Astrocyte of the spinal cord (primary cell): Measurements from ENCODE around the gene E2F1.

Experiments
- DNase-seq: peaks from one replicate; pipeline ENCODE4 v3.0.0; 2011; ENCODE audit warnings: low read depth, low spot score
- H3K4me3 ChIP-seq: 2 replicates; pipeline ENCODE4 v1.5.1; 2011; ENCODE audit warnings: low read depth, mild to moderate bottlenecking, low read length, moderate library complexity
- in situ Hi-C: cut with HindIII; loops from 2 replicates; pipeline ENCODE4 v1.10.0; 2017; ENCODE audit warnings: low sequenced_read_pairs
- TF ChIP-seq, protein P1 (sequence below): IDR thresholded peaks from 2 replicates; pipeline ENCODE4 v1.5.1; 2012; ENCODE audit warnings: low read depth, mild to moderate bottlenecking, low read length, inconsistent platforms

The E2F1 gene

GRCh38 chr20:33653900-33654596 lies 32.1 kb downstream of the E2F1 start:
- in situ Hi-C loops, result no loop called here
- TF ChIP-seq, protein P1, sequence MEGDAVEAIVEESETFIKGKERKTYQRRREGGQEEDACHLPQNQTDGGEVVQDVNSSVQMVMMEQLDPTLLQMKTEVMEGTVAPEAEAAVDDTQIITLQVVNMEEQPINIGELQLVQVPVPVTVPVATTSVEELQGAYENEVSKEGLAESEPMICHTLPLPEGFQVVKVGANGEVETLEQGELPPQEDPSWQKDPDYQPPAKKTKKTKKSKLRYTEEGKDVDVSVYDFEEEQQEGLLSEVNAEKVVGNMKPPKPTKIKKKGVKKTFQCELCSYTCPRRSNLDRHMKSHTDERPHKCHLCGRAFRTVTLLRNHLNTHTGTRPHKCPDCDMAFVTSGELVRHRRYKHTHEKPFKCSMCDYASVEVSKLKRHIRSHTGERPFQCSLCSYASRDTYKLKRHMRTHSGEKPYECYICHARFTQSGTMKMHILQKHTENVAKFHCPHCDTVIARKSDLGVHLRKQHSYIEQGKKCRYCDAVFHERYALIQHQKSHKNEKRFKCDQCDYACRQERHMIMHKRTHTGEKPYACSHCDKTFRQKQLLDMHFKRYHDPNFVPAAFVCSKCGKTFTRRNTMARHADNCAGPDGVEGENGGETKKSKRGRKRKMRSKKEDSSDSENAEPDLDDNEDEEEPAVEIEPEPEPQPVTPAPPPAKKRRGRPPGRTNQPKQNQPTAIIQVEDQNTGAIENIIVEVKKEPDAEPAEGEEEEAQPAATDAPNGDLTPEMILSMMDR, result no peak
- H3K4me3 ChIP-seq, result no peak overlapping the region
- no peak for DNase-seq

GRCh38 chr20:33653218-33653899 lies 32.8 kb downstream of the E2F1 start:
- in situ Hi-C loops, result no loop called here
- H3K4me3 ChIP-seq, result no peak overlapping the region
- peak; percentile 61 for DNase-seq
- TF ChIP-seq, protein P1, result peak; percentile 94

DNA sequence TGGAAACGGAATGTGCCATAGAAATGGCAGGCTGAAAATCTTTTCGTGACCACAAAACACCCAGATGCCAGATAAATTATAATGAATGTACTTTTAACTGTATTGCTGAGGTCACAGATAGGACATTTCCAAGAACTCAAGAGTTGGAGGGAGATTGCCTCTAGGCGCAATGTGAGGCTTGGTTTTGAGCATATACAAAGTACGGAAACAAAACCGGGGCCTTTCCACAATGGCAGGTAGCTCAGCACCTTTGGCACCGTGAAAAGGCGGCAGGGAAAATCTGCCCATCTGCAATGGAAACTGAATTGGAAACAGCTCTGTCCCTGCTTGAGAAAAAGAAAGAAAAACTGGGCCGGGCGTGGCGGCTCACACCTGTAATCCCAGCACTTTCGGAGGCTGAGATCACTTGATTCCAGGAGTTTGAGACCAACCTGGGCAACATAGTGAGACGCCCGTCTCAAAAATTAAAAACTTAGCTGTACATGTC lies 34.6 kb downstream of the E2F1 start:
- in situ Hi-C loops, result no loop called here
- TF ChIP-seq, protein P1, result no peak

DNA sequence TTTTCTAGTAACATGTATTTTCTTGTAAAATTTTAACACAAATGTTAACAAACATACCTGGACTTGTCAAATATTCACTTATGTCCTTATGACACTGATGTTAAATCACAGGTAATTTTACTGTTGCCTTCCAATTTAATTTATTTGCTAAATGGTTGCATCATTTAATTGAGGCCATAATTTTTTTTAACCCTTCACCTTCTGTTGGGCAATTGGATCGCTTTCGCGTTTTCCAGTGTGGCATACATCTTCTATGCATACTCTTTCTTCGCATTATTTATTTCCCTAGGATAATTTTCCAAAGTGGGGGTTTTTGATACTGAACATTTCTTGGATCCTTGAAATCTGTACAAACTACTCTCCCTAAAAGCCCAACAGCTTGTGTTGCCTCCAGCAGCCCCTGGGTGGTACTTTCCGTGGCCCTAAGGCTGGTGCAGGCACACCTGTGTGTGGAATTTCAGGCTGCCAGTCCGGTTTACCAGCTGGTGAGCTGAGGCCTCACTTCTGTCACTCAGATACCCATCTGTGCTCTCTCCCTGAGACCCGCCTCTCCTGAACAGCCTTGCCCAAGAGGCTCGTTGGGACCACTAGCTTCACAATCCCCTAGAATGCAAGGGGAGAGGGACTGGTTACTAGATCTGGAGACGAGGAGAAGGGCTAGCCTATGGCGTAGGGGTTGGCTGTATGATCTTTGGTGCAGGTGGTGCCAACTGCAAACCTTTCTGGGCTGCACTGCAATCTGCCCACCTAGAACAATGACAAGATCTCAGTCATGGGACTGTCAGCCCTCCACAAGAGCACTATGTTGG lies 35.2 kb downstream of the E2F1 start:
- no peak for DNase-seq
- in situ Hi-C loops, result no loop called here
- no peak overlapping the region for H3K4me3 ChIP-seq
- TF ChIP-seq, protein P1, result no peak

More for the DNA sequence above, 34.6 kb downstream of the E2F1 start:
- no peak for DNase-seq
- H3K4me3 ChIP-seq, result no peak overlapping the region

DNA sequence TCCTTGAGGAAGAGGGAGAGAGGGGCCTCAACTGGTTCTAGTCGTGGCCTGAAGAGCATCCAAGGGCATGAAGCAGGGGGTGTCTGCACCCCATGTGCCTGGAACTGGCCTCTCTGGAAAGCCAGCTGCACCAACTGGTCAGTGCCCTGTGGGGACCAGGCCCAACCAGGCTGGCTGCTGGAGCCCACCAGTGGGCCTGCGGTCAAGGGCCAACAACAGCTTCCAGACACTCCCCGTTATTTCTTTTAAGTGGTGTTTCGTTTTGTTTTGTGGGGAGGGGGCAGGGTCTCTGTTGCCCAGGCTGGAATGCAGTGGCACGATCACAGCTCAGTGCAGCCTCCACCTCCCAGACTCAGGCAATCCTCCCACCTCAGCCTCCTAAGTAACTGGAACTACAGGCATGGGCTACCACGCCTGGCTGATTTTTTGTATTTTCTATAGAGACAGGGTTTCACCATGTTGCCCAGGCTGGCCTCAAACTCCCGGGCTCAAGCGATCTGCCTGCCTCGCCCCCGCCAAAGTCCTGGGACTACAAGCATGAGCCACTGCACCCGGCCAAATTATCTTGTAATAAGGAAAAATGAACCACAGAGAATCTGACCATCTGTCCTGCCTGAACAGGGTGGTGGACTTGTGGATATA lies 36.0 kb downstream of the E2F1 start:
- H3K4me3 ChIP-seq, result no peak overlapping the region
- TF ChIP-seq, protein P1, result no peak
- in situ Hi-C loops, result no loop called here
- DNase-seq, result no peak

DNA sequence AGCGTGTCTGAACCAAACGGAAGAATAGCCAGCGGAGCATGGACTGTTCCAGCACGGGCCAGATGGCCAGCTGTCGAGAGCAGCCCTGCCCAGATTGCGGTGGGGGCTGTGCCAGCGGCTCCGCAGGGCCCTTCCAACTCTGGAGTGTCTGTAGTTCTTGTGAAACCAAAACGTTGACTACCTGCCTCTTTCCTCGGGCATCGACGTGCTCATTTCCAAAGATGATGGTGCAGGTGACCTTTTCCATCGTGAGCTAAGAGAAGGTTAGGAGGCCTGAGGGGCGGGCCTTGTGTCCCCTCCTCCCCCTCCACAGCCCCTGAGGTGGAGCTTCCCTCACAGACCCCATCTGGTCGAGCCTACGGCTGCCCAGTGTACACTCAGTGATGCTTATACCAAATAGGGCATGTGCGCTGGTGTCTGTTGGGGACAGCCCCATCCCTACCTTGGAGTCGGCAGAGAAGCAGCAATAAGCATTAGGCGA lies 36.9 kb downstream of the E2F1 start:
- in situ Hi-C loops, result no loop called here
- DNase-seq, result no peak
- H3K4me3 ChIP-seq, result no peak overlapping the region
- TF ChIP-seq, protein P1, result no peak
